Suppressor macrophage (primary cell): ENCODE results near the gene CCR5AS.
"Not testable (repeated sequence)": the region's sequence is repeated elsewhere in the genome, so short reads cannot be mapped to it uniquely, and the experiment has no call there.

Experiments
- DNase-seq, 4 experiments: peaks; one replicate each; pipeline ENCODE4 v3.0.0-alpha.2; 2020 to 2022

Gene CCR5AS

GRCh38 chr3:46401579-46401978, 5.3 kb downstream of the CCR5AS start:
- no peak for DNase-seq

- DNase-seq = no peak
These were observed 6.0 kb downstream of the CCR5AS start for GRCh38 chr3:46400846-46401245.

GRCh38 chr3:46400000-46400734, 6.7 kb downstream of the CCR5AS start:
- peak in 2 of 4 experiments; percentile 37 to 65 for DNase-seq

- peak; percentile 36 to 76 (median 60) for DNase-seq
These were observed 7.3 kb downstream of the CCR5AS start for GRCh38 chr3:46399557-46399956.

GRCh38 chr3:46399098-46399497, 7.8 kb downstream of the CCR5AS start:
- peak; percentile 38 to 62 (median 59) for DNase-seq

- no peak for DNase-seq
These were observed 8.5 kb downstream of the CCR5AS start for GRCh38 chr3:46398186-46398955.

GRCh38 chr3:46397111-46397510, 9.8 kb downstream of the CCR5AS start:
- DNase-seq = no peak

- DNase-seq = peak; percentile 78 to 92 (median 88)
These were observed 10.9 kb downstream of the CCR5AS start for GRCh38 chr3:46395766-46396530.

GRCh38 chr3:46395210-46395661, 11.6 kb downstream of the CCR5AS start:
- DNase-seq = peak; percentile 77 to 92 (median 84)

- DNase-seq = peak; percentile 59 to 80 (median 69)
These were observed 13.1 kb downstream of the CCR5AS start for GRCh38 chr3:46393554-46394434.

GRCh38 chr3:46393011-46393410, 13.9 kb downstream of the CCR5AS start:
- no peak for DNase-seq

GRCh38 chr3:46391526-46391925, 15.3 kb downstream of the CCR5AS start:
- not testable (repeated sequence) for DNase-seq

GRCh38 chr3:46389306-46389705, 17.6 kb downstream of the CCR5AS start:
- no peak for DNase-seq

GRCh38 chr3:46388847-46389246, 18.0 kb downstream of the CCR5AS start:
- not testable (repeated sequence) for DNase-seq

- peak; percentile 71 to 89 (median 83) for DNase-seq
These were observed 20.7 kb downstream of the CCR5AS start for GRCh38 chr3:46386205-46386604.

- DNase-seq = no peak
These were observed 22.9 kb downstream of the CCR5AS start for GRCh38 chr3:46383951-46384330.

- peak in 1 of 4 experiments; percentile 28 for DNase-seq
These were observed 23.5 kb downstream of the CCR5AS start for GRCh38 chr3:46383211-46383950.

- DNase-seq = no peak
These were observed 25.2 kb downstream of the CCR5AS start for GRCh38 chr3:46381625-46382024.

- peak in 3 of 4 experiments; percentile 32 to 60 (median 44) for DNase-seq
These were observed 26.2 kb downstream of the CCR5AS start for GRCh38 chr3:46380471-46381221.

GRCh38 chr3:46378426-46378942, 28.4 kb downstream of the CCR5AS start:
- peak; percentile 78 to 88 (median 83) for DNase-seq
